BLaER1 treated with 17β-estradiol and CSF1 and Interleukin-3, amounts not matched to agents 10 nM and 100 nM (cell line): Measurements from ENCODE around the gene PSIP1.
"Not testable (repeated sequence)": the region's sequence is repeated elsewhere in the genome, so short reads cannot be mapped to it uniquely, and the experiment has no call there.

ENCODE experiments used
- H3K27ac ChIP-seq, 11 experiments: shearing (Covaris generic); formaldehyde crosslinking; 2 replicates each; pipeline ENCODE4 v1.8.1; 2022
- H3K27me3 ChIP-seq, 11 experiments: shearing (Covaris generic); formaldehyde crosslinking; 2 replicates each; pipeline ENCODE4 v1.8.1; 2022
- H3K36me3 ChIP-seq, 11 experiments: shearing (Covaris generic); formaldehyde crosslinking; 2 replicates each; pipeline ENCODE4 v1.8.1; 2022
- H3K4me1 ChIP-seq, 10 experiments: shearing (Covaris generic); formaldehyde crosslinking; 2 replicates each; pipeline ENCODE4 v1.8.1; 2022
- H3K4me2 ChIP-seq, 11 experiments: shearing (Covaris generic); formaldehyde crosslinking; 2 replicates each; pipeline ENCODE4 v1.8.1; 2022
- H3K4me3 ChIP-seq, 10 experiments: shearing (Covaris generic); formaldehyde crosslinking; 2 replicates each; pipeline ENCODE4 v1.8.1; 2022
- H3K9ac ChIP-seq, 11 experiments: shearing (Covaris generic); formaldehyde crosslinking; 2 replicates each; pipeline ENCODE4 v1.8.1; 2022
- H3K9me3 ChIP-seq, 11 experiments: shearing (Covaris generic); formaldehyde crosslinking; replicated peaks in 1 of 11; 2 replicates each; pipeline ENCODE4 v1.8.1; 2022
- H4K20me1 ChIP-seq, 11 experiments: shearing (Covaris generic); formaldehyde crosslinking; 2 replicates each; pipeline ENCODE4 v1.8.1; 2022
- Cebpa-rat ChIP-seq, 11 experiments: shearing (Covaris generic); IDR thresholded peaks; 2 replicates each; pipeline ENCODE4 v1.8.1; 2022

PSIP1 gene

DNA sequence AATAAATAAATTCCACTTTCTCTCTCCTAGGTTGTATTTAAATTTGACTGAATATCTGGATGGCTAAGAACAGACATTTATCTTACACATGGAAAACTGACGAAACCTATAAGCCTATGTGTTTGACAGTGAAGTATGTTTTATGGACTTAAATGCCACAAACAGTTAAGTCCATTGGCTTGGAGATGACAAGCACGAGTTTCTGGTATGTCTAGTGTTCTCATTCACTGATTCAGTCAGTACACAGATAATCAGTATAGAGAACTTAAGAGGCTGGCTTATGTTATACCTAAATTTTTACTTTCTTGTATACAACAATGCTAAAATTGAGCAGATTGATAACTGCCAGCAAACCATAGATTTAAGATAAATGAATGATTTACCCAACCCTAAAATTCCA, 49.2 kb downstream of the PSIP1 start:
- Histone ChIP-seq H3K9ac (no peak overlapping the region), H3K27ac (no peak overlapping the region), H4K20me1 (no peaks in the 10 kb centered on the region), H3K4me2 (no peak overlapping the region), H3K36me3 (peaks cover 84 to 98% (median 96%) of the 10 kb centered on the region in 11 experiments), H3K27me3 (no peaks in the 10 kb centered on the region), H3K4me3 (no peak overlapping the region), H3K9me3 (no peaks in the 10 kb centered on the region), H3K4me1 (no peaks in the 10 kb centered on the region)
- no peak for TF ChIP-seq Cebpa-rat (IDR thresholded peaks at IDR 0.05)

DNA sequence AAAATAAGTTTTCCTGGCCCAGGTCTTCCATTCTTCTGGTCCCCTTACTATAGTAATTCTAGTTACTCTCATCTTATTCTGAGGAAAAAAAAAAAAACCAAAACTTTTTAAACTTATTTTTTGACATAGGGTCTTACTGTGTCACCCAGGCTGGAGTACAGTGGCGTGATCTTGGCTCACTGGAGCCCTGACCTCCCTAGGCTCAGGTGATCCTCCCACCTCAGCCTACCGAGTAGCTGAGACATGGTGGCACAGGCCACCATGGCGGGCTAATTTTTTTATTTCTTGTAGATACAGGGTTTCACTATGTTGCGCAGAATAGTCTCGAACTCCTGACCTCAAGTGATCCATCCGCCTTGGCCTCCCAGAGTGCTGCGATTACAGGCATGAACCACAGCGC, 49.7 kb downstream of the PSIP1 start:
- Histone ChIP-seq H3K4me1 (no peaks in the 10 kb centered on the region), H3K4me3 (no peak overlapping the region), H3K36me3 (peaks cover 85 to 98% (median 96%) of the 10 kb centered on the region in 11 experiments), H3K27ac (no peak overlapping the region), H3K4me2 (no peak overlapping the region), H3K9me3 (no peaks in the 10 kb centered on the region), H3K9ac (no peak overlapping the region), H3K27me3 (no peaks in the 10 kb centered on the region), H4K20me1 (no peaks in the 10 kb centered on the region)
- no peak for TF ChIP-seq Cebpa-rat (IDR thresholded peaks at IDR 0.05)

DNA sequence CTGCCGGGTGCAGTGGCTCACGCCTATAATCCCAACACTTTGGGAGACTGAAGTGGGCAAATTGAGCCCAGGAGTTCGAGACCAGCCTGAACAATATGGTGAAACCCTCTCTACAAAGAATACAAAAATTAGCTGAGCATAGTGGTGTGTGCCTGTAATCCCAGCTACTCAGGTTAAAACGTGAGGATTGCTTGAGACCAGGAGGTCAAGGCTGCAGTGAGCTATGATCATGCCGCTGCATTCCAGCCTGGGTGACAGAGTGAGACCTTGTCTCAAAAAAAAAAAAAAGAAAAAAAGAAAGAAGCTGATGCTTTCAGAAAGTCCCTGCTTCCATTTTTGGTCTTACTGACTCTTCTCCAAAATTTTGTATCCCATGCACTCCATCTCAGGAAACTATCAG, 56.8 kb downstream of the PSIP1 start:
- H3K4me2 ChIP-seq: no peak overlapping the region
- peaks cover 0 to 5% (median 0%) of the 10 kb centered on the region in 11 experiments; a peak in 5 of 22 replicates for H4K20me1 ChIP-seq
- no peak overlapping the region for H3K4me3 ChIP-seq
- no peaks in the 10 kb centered on the region for H3K9me3 ChIP-seq
- no peak overlapping the region for H3K9ac ChIP-seq
- H3K36me3 ChIP-seq: peaks cover 88 to 100% (median 97%) of the 10 kb centered on the region in 11 experiments
- no peaks in the 10 kb centered on the region for H3K4me1 ChIP-seq
- no peak overlapping the region for H3K27ac ChIP-seq
- no peak for TF ChIP-seq Cebpa-rat (IDR thresholded peaks at IDR 0.05)
- H3K27me3 ChIP-seq: no peaks in the 10 kb centered on the region

DNA sequence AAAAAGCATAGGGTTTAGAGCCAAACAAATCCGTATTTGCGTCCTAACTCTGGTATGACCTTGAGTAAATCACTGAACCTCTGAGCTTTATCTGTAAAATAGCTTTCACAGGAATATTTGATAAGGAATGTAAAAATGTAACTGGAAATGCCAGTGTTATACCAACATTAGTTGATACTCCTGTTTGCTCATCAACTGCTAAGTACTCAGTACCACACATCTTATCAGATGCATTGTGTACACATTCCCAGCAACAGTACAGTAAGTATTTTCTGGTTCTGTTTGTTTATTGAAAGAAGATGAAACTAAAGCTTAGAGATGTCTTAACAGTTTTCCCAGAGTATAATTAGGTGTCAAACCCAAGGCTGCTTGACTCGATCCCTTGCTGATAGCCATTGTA, 66.6 kb downstream of the PSIP1 start:
- no peak overlapping the region for H3K27ac ChIP-seq
- no peaks in the 10 kb centered on the region for H3K4me1 ChIP-seq
- H4K20me1 ChIP-seq: peaks cover 0 to 22% (median 4%) of the 10 kb centered on the region in 11 experiments; a peak in 7 of 22 replicates
- no peak overlapping the region for H3K4me2 ChIP-seq
- peaks cover 91 to 97% (median 95%) of the 10 kb centered on the region in 11 experiments for H3K36me3 ChIP-seq
- no peak overlapping the region for H3K4me3 ChIP-seq
- TF ChIP-seq Cebpa-rat (IDR thresholded peaks at IDR 0.05): no peak
- no peak overlapping the region for H3K9ac ChIP-seq
- peaks cover 19 to 43% (median 33%) of the 10 kb centered on the region in 11 experiments for H3K9me3 ChIP-seq
- no peaks in the 10 kb centered on the region for H3K27me3 ChIP-seq

DNA sequence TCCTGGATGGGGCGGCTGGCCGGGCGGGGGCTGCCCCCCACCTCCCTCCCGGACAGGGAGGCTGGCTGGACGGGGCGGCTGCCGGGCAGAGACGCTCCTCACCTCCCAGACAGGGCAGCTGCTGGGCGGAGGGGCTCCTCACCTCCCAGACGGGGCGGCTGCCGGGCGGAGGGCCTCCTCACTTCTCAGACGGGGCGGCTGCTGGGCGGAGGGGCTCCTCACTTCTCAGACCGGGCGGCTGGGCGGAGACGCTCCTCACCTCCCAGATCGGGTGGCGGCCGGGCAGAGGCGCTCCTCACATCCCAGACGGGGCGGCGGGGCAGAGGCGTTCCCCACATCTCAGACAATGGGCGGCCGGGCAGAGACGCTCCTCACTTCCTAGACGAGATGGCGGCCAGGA, 68.5 kb downstream of the PSIP1 start:
- H3K27me3 ChIP-seq: not testable (repeated sequence)
- peaks cover 90 to 97% (median 95%) of the 10 kb centered on the region in 11 experiments for H3K36me3 ChIP-seq

DNA sequence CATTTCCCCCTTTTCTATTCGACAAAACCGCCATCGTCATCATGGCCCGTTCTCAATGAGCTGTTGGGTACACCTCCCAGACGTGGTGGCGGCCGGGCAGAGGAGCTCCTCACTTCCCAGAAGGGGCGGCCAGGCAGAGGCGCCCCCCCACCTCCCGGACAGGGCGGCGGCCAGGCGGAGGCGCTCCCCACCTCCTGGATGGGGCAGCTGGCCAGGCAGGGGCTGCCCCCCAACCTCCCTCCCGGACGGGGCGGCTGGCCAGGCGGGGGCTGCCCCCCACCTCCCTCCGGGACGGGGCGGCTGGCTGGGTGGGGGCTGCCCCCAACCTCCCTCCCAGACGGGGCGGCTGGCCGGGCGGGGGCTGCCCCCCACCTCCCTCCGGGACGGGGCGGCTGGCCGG, 68.9 kb downstream of the PSIP1 start:
- not testable (repeated sequence) for H3K27ac ChIP-seq, H3K4me2 ChIP-seq, H3K27me3 ChIP-seq, H3K4me1 ChIP-seq, H3K9ac ChIP-seq
- Histone ChIP-seq H4K20me1 (peaks cover 0 to 26% (median 4%) of the 10 kb centered on the region in 11 experiments; a peak in 8 of 22 replicates), H3K36me3 (peaks cover 90 to 97% (median 95%) of the 10 kb centered on the region in 11 experiments), H3K9me3 (peaks cover 23 to 63% (median 55%) of the 10 kb centered on the region in 11 experiments), H3K4me3 (0 out of 20 replicates have a peak overlapping the region, but pooled peaks of 1 of the 10 experiments have one; percentile 7)

More for the DNA sequence above, 68.5 kb downstream of the PSIP1 start:
- not testable (repeated sequence) for H3K4me1 ChIP-seq, H3K27ac ChIP-seq, H3K9ac ChIP-seq, H3K4me2 ChIP-seq
- H3K9me3 ChIP-seq: peaks cover 23 to 59% (median 51%) of the 10 kb centered on the region in 11 experiments
- H3K4me3 ChIP-seq: 0 out of 20 replicates have a peak overlapping the region, but pooled peaks of 1 of the 10 experiments have one; percentile 7
- H4K20me1 ChIP-seq: peaks cover 0 to 22% (median 4%) of the 10 kb centered on the region in 11 experiments; a peak in 7 of 22 replicates

DNA sequence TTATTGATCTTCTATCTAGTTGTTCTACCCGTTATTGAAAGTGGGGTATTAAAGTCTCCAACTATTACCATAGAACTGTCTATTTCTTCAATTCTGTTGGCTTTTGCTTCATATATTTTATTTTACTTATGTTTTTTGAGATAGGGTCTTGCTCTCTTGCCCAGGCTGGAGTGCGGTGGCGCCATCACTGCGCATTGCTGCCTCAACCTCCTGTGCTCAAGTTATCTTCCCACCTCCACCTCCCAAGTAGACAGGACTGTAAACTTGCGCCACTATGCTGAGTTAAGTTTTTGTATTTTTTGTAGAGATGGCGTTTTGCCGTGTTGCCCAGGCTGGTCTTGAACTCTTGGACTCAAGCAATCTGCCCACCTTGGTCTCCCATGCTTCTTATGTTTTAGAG, 71.9 kb downstream of the PSIP1 start:
- TF ChIP-seq Cebpa-rat (IDR thresholded peaks at IDR 0.05): no peak

DNA sequence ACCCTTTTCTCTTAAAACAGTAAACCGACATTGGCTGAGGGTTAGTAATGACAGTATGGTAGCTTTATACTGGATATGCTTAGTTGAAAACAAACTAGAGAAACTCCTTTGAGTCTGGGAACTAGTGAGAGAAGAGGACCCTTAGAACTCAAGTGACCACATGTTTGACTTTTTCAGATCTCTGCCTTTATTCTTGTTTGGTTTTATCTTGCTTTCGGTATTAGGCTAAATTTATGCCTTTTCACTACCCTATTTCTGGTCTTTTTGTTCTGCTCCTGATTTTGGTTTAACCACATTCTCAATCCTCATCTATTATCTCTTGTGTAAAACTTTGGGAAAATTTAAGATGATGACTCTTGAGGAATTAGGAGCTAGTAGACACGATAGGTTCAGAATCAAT, 77.1 kb downstream of the PSIP1 start:
- no peak for TF ChIP-seq Cebpa-rat (IDR thresholded peaks at IDR 0.05)
- H3K36me3 ChIP-seq: peaks cover 57 to 100% (median 80%) of the 10 kb centered on the region in 11 experiments
- H3K4me3 ChIP-seq: no peak overlapping the region

More for the DNA sequence above, 71.9 kb downstream of the PSIP1 start:
- H3K27me3 ChIP-seq: no peaks in the 10 kb centered on the region
- no peak overlapping the region for H3K4me2 ChIP-seq
- H3K36me3 ChIP-seq: peaks cover 90 to 97% (median 95%) of the 10 kb centered on the region in 11 experiments
- H3K9me3 ChIP-seq: peaks cover 23 to 82% (median 72%) of the 10 kb centered on the region in 11 experiments
- H3K4me3 ChIP-seq: 0 out of 20 replicates have a peak overlapping the region, but pooled peaks of 1 of the 10 experiments have one; percentile 1
- peaks cover 0 to 32% (median 4%) of the 10 kb centered on the region in 11 experiments; a peak in 7 of 22 replicates for H4K20me1 ChIP-seq
- no peak overlapping the region for H3K9ac ChIP-seq
- H3K27ac ChIP-seq: no peak overlapping the region
- H3K4me1 ChIP-seq: peaks cover 0 to 5% (median 0%) of the 10 kb centered on the region in 10 experiments; a peak in 3 of 20 replicates

DNA sequence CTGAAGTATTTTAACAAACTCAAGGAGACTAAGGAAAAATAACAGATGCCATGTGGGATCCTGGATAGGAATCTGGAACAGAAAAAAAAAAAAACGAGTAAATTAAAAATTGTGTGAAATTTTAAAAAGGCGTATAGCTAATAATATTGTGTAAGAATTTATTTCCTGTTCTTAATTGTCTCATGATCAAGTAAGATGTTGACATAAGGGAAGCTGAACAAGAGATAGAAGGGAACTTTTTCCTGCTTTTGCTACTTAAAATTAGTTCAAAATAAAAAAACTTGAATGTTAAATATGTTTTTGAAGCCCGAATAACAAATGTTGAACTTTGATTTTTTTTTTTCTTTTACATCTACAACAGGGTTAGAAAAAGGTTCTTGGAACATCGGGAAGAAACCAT, 77.6 kb downstream of the PSIP1 start:
- no peak overlapping the region for H3K9ac ChIP-seq
- H3K36me3 ChIP-seq: peaks cover 53 to 100% (median 77%) of the 10 kb centered on the region in 11 experiments

More for the DNA sequence above, 77.1 kb downstream of the PSIP1 start:
- peaks cover 0 to 51% (median 14%) of the 10 kb centered on the region in 11 experiments; a peak in 15 of 22 replicates for H4K20me1 ChIP-seq
- peak overlapping the region in 3 of 11 experiments; percentile 14 to 25 (median 23); a peak in 4 of 22 replicates for H3K4me2 ChIP-seq
- H3K4me1 ChIP-seq: peaks cover 0 to 36% (median 0%) of the 10 kb centered on the region in 10 experiments; a peak in 8 of 20 replicates
- H3K27ac ChIP-seq: peak overlapping the region in 3 of 11 experiments; percentile 20 to 25 (median 21); a peak in 4 of 22 replicates
- no peak overlapping the region for H3K9ac ChIP-seq
- H3K27me3 ChIP-seq: no peaks in the 10 kb centered on the region
- peaks cover 0 to 41% (median 33%) of the 10 kb centered on the region in 11 experiments; a peak in 21 of 22 replicates for H3K9me3 ChIP-seq

More for the DNA sequence above, 77.6 kb downstream of the PSIP1 start:
- no peak for TF ChIP-seq Cebpa-rat (IDR thresholded peaks at IDR 0.05)
- Histone ChIP-seq H3K4me3 (no peak overlapping the region), H3K4me2 (peak overlapping the region in 3 of 11 experiments; percentile 14 to 25 (median 23); a peak in 4 of 22 replicates), H3K9me3 (peaks cover 0 to 36% (median 30%) of the 10 kb centered on the region in 11 experiments; a peak in 19 of 22 replicates), H3K27ac (peak overlapping the region in 3 of 11 experiments; percentile 20 to 25 (median 21); a peak in 4 of 22 replicates), H3K27me3 (no peaks in the 10 kb centered on the region), H4K20me1 (peaks cover 0 to 52% (median 14%) of the 10 kb centered on the region in 11 experiments; a peak in 15 of 22 replicates), H3K4me1 (peaks cover 0 to 38% (median 0%) of the 10 kb centered on the region in 10 experiments; a peak in 8 of 20 replicates)
